Muscle of leg (tissue), 11 donors: ENCODE measurements around the gene TP53AIP1. TPM values are rescaled to one million over a fixed set of nuclear protein-coding genes. Genes with fewer than 3 reads are reported as not detected.

Experiments used
- DNase-seq: peaks from one replicate; pipeline ENCODE4 v3.0.0; 2013
- H3K27ac ChIP-seq: one replicate; pipeline ENCODE4 v1.5.1; 2013; ENCODE audit warnings: mild to moderate bottlenecking, low read length, control low read depth
- H3K27me3 ChIP-seq: one replicate; pipeline ENCODE4 v1.6.1; 2013; ENCODE audit warnings: low read length; ENCODE audit not compliant: control insufficient read depth, insufficient read depth
- H3K36me3 ChIP-seq: one replicate; pipeline ENCODE4 v1.6.1; 2013; ENCODE audit warnings: low read length; ENCODE audit not compliant: control insufficient read depth, insufficient read depth
- H3K4me1 ChIP-seq: one replicate; pipeline ENCODE4 v1.6.1; 2013; ENCODE audit warnings: low read length; ENCODE audit not compliant: control insufficient read depth, insufficient read depth
- H3K4me3 ChIP-seq: one replicate; pipeline ENCODE4 v1.5.1; 2013; ENCODE audit warnings: low read length, control low read depth
- H3K9me3 ChIP-seq: replicated peaks from 2 replicates; pipeline ENCODE4 v1.6.1; 2013; ENCODE audit warnings: low read depth, low read length; ENCODE audit not compliant: control insufficient read depth
- WGBS: methylation state at CpG from one replicate; pipeline ENCODE4 v1.1.5; 2013; ENCODE audit warnings: missing lambda C conversion rate; ENCODE audit not compliant: insufficient coverage; 5-methylcytosine and 5-hydroxymethylcytosine counted together
- polyA plus RNA-seq, 8 donors: library from polyadenylated mRNA; unstranded; fragments of 120-200 nt; gene quantifications; one replicate each; pipeline versions ENCODE4 v1.2.1 to v1.2.3, GENCODE V29; 2013; ENCODE audit warnings: inconsistent platforms in 1 of 8, low replicate concordance in 1 of 8; ENCODE audit not compliant: insufficient read length in 8 of 8, insufficient read depth in 1 of 8
- total RNA-seq: library from RNA; stranded (reverse); fragments of 120-200 nt; gene quantifications from one replicate; pipeline ENCODE4 v1.2.4, GENCODE V29; 2013

TP53AIP1 gene
- total and polyA plus RNA-seq, 9 donors = 0.15 to 2.2 (median 0.24) TPM; not detected in 1

DNA sequence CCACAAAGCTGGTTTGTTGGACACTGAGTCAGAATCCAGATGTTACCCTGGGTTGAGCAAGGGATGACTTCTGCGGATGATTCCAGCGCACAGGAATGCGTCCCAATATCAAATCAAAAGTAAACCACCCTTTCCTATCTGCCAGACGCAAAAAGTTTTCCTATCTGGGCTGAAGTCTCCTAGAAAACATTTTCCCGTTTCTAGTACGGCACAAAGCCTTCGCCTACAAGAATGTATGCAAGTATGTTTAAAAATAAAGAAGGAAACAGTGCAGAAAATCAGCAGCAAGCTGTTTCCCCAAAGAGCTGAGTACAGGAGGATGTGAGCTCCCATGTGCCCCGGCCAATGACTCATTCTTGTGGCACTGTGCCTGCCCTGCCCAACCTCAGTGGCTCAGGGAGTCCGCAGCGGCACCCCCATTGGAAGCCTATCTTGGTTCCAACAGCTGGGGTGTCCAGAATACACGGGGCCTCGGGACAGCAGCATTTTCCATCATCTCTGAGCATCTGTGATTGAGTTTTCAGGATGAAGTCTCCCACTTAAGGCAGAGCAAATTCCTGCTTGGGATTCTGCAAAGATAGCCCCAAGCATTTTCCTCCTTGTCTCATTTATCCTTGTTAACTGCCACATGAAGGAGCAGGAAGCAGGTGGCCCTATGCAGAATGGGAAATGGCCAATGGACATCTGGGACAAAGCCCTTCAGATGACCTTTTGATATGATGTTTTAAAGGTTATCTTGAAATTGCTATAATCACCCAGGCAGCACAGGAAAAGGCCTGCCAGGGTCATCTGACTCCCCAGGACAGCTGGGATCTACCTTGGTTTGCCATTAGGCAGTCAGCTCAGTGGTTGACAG lies 34.1 kb downstream of the TP53AIP1 start:
- H3K4me1 ChIP-seq = peaks cover 44% of the 10 kb centered on the region
- H3K4me3 ChIP-seq = no peak overlapping the region
- DNase-seq = peak; percentile 81
- H3K36me3 ChIP-seq = no peaks in the 10 kb centered on the region
- H3K27ac ChIP-seq = peak overlapping the region; percentile 51
- no peaks in the 10 kb centered on the region for H3K9me3 ChIP-seq
- WGBS = 48% methylated on average over 11 of the region's 12 CpGs
- H3K27me3 ChIP-seq = peaks cover 16% of the 10 kb centered on the region

DNA sequence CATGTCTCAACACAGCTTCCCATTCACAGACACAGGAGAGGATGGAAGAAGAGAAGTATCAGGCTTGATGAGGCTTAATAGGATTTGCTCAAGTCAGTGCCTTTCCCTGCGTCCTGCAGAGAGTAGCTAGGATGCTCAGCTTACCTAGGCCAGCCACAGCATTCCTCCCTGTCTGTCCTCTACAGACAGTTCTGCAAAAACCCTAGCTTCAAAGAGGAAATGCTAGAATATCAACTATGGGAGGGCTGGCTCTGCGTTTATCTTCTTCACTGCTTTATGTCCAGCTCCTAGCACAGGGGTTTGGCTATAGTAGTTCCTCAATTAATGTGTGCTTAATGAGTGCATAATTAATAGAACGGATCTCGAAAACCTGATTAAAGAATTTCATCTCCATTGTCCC lies 35.1 kb downstream of the TP53AIP1 start:
- Histone ChIP-seq H3K4me3 (no peak overlapping the region), H3K36me3 (no peaks in the 10 kb centered on the region), H3K4me1 (peaks cover 48% of the 10 kb centered on the region), H3K27ac (no peak overlapping the region), H3K27me3 (peaks cover 22% of the 10 kb centered on the region), H3K9me3 (no peaks in the 10 kb centered on the region)
- DNase-seq = no peak
- WGBS = no CpG with 5 or more reads among the region's 4 CpGs

DNA sequence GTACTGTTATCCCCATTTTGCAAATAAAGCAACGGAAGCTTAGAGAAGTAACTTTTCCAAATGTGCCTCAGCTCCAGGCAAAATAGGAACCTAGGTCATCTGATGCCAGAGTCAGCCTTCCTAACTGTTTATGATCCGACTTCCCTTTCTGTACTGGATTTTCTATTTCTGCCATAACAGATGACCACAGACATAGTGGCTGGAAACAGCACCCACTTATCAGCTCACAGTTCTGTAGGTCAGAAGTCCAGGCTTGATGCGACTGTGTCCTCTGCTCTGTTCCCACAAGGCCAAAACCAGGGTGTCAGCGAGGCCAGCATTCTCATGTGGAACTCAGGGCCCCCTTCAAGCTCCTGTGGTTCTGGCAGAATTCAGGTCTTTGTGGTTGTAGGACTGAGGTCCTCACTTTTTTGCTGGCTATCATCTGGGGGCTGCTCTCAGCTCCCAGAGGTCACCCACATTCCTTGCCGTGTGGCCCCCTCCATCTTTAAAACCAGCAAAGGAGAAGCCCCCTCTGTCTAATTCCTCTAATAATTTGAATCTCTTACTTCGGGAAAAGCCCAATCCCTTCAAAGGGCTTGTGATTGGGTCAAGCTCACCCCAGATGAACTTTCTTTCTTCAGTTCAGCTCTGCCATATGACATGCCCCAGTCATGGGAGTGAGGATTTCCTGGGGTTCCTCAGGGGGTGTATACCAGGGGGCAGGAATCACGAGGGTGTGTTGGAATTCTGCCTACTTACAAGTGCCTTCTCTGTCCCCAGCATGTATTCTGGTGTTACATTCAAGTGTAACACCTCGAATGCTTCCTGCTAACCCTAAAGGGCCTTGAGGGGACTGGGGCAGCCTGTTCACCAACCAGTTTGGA lies 36.3 kb downstream of the TP53AIP1 start:
- WGBS = 61% methylated on average over 5 of the region's 8 CpGs
- H3K9me3 ChIP-seq = no peaks in the 10 kb centered on the region
- peak; percentile 75 for DNase-seq
- no peaks in the 10 kb centered on the region for H3K36me3 ChIP-seq
- peaks cover 48% of the 10 kb centered on the region for H3K4me1 ChIP-seq
- H3K4me3 ChIP-seq = no peak overlapping the region
- peak overlapping the region; percentile 35 for H3K27ac ChIP-seq
- H3K27me3 ChIP-seq = peaks cover 34% of the 10 kb centered on the region

DNA sequence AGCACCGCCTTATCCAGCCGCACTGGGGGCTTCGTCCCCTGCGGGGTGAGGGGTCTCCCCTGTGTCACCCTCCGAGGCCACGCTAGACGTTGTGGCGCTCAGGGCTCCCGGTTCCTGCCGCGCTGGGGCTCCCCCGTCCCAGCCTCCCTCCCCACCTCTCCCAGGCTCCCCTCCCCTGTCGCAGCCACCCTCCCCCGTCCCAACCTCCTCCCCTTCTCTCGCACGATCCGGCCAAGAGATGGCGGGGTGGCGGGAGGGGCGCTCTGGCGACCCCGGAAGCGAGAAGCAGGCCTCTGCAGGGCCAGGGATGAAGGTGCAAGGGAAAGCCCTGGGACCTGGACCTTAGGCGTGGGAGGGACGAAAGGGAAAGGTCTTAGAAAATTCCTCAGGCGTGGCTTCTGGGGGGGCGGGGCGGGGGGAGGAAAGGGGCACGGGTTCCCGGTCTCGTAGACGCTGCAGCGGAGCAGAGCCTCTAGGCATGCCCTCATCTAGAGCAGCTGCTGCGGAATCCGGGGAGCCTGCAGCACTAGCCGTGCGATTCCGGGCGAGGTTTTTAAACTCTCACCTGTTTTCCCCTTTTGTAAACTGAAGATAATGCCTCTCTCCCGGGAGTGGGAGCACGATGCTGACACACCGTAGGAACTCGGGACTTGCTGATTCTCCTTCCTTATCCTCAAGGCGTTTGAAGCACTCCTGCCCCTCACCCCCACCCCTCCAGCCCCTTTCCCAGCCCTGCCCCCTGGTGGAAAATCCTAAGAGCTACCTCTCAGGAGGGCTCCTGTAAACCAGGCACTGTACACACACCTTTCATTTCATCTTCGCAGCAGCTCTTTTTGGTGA lies 37.1 kb downstream of the TP53AIP1 start:
- Histone ChIP-seq H3K9me3 (no peaks in the 10 kb centered on the region), H3K4me1 (peaks cover 48% of the 10 kb centered on the region), H3K27me3 (peaks cover 38% of the 10 kb centered on the region), H3K36me3 (no peaks in the 10 kb centered on the region), H3K27ac (peak overlapping the region; percentile 35), H3K4me3 (peak overlapping the region; percentile 51)
- under 1% methylated on average over 30 of the region's 45 CpGs for WGBS
- peak; percentile 59 for DNase-seq

DNA sequence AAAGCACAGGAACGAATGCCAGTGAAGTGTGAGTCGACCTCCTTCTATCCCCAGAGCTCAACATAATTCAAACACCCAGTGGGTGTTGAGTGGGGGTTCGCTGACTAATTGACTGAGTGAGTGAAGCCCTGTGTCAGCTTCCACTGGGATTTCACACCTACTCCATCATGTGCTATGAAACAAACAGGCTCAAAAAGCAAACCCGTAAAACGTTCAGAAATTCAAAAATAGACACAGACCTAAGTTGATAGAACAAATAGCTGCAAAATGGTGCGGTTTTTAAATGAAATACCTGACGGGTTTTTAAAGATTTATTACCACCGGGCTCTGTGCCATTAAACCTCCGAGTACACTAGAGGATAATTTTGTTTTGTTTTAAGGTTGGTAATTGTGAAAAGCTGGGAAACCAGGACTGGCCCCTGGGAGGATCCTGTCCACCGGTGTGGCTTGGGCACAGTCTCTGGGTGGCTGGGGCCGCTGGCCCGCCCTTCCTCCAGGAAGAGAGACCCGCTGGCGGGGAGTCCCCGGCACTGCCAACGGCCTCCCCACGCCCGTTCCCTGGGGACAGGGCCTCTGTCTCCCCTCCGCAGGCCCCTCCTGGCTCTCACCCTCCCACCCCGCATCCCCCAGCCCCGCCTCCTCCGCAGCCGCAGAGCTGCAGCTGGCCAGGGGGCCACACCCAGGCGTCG lies 37.9 kb downstream of the TP53AIP1 start:
- WGBS = 0% methylated on average over 6 of the region's 25 CpGs
- Histone ChIP-seq H3K9me3 (no peaks in the 10 kb centered on the region), H3K36me3 (no peaks in the 10 kb centered on the region), H3K27me3 (peaks cover 40% of the 10 kb centered on the region), H3K27ac (peak overlapping the region; percentile 29), H3K4me3 (peak overlapping the region; percentile 51), H3K4me1 (peaks cover 48% of the 10 kb centered on the region)
- peak; percentile 56 for DNase-seq

DNA sequence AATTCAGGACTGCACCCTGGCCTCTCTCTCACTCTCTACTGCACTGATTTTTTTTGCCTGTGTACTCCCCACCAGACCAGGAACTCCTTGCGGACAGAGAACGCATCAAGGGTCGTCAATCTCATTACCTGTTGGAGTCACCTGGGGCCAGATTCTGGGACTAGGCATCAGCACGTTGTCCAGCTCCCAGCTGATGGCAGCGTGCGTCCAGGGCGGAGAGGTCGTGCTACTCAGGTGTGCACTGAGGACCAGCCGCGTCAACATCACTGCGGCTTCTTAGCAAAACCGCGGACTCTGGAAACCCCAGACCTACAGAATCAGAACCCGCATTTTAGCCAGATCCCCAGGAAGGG lies 38.4 kb downstream of the TP53AIP1 start:
- peaks cover 42% of the 10 kb centered on the region for H3K27me3 ChIP-seq
- no peaks in the 10 kb centered on the region for H3K9me3 ChIP-seq
- peaks cover 43% of the 10 kb centered on the region for H3K4me1 ChIP-seq
- 69% methylated on average over 13 of the region's 14 CpGs for WGBS
- H3K36me3 ChIP-seq = no peaks in the 10 kb centered on the region
- no peak overlapping the region for H3K4me3 ChIP-seq
- peak overlapping the region; percentile 13 for H3K27ac ChIP-seq
- DNase-seq = no peak

DNA sequence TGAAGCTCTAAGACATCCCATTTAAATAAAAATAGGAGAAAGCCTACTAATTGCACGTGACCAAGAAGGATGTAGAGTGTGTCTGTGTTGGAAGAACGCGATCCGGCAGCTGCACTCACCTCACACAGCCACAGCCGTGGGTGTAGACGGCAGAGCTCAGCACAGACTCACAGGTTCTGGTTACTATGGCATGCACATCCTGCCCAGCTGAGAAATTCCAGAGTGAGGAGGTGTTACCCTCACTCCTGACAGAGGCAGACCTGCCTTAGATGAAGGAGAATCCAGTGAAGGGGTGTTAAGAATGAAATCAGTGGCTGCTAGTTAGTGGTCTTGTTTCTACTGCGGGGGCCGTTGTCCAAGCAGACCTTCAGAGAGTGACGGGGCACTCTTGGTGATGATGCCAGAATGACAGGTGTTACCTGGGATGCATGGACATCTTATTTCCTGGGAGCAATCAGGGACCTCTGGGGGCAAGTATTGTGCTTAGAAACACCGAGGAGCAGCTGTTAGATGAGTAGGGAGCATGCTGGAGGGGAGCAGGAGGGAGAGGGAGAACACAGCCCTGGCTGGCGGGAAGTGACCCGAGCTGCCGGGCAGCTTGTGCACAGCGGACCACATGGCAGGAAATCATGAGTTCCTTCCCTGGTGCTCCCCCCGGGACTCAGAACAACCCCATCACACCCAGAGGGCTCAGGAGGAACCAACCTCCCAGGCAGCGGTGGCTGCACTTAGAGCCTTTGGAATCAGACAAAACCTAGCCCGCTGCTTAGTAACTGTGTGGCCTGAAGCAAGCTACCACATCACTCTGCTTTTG lies 39.2 kb downstream of the TP53AIP1 start:
- H3K36me3 ChIP-seq = no peaks in the 10 kb centered on the region
- H3K9me3 ChIP-seq = no peaks in the 10 kb centered on the region
- peaks cover 35% of the 10 kb centered on the region for H3K4me1 ChIP-seq
- 49% methylated on average over 9 of the region's 17 CpGs for WGBS
- H3K27me3 ChIP-seq = peaks cover 42% of the 10 kb centered on the region
- H3K4me3 ChIP-seq = no peak overlapping the region
- peak; percentile 71 for DNase-seq
- peak overlapping the region; percentile 13 for H3K27ac ChIP-seq

DNA sequence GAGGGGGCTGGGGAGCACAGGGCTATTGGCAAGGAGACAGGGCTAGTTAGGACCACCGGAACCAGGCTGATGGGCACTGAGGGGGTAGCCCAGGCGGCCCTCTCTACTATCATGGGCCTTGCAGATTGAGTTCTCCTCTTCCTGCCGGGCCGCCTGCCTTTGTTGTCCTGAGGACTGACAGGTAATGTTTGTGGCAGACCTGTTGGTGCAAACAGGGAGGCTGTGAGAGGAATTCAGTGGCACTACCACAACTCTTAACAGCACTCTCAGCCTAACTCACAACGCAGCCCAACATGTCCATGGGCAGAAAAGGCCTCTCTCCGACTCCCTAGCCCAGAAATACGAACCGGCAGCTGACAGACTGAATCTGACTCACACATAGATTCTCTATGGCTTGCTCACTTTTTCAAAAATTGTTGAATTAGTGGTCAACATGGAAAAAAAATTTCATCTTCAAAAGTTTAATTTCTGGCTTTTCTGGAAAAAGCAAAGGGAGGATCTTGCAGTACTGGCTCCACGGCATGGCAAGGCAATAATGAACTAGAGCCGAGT lies 40.1 kb downstream of the TP53AIP1 start:
- peaks cover 31% of the 10 kb centered on the region for H3K4me1 ChIP-seq
- 63% methylated on average over 1 of the region's 10 CpGs for WGBS

More for the DNA sequence above, 40.1 kb downstream of the TP53AIP1 start:
- Histone ChIP-seq H3K36me3 (no peaks in the 10 kb centered on the region), H3K27ac (no peak overlapping the region), H3K9me3 (no peaks in the 10 kb centered on the region), H3K27me3 (peaks cover 42% of the 10 kb centered on the region), H3K4me3 (no peak overlapping the region)
- no peak for DNase-seq
